NCI-H2081 treated with DMSO at 0.1 percent for 48 hours (cell line): ENCODE results near the gene C19orf47.
"Not testable (repeated sequence)": the region's sequence is repeated elsewhere in the genome, so short reads cannot be mapped to it uniquely, and the experiment has no call there.

ENCODE experiments used
- DNase-seq: peaks from one replicate; lab custom pipeline; 2025; lab: John Stamatoyannopoulos, UW

C19orf47 gene

GRCh38 chr19:40348961-40349507 lies 837 bp upstream of the C19orf47 start:
- DNase-seq, result no peak

GRCh38 chr19:40344422-40344821 lies 3.8 kb downstream of the C19orf47 start:
- DNase-seq, result no peak

- DNase-seq, result no peak
These were observed 5.4 kb downstream of the C19orf47 start for GRCh38 chr19:40342644-40343311.

- DNase-seq, result no peak
These were observed 6.4 kb downstream of the C19orf47 start for GRCh38 chr19:40341601-40342482.

GRCh38 chr19:40339018-40339728 lies 9.0 kb downstream of the C19orf47 start:
- DNase-seq, result no peak

GRCh38 chr19:40337594-40337993 lies 10.6 kb downstream of the C19orf47 start:
- no peak for DNase-seq

DNA sequence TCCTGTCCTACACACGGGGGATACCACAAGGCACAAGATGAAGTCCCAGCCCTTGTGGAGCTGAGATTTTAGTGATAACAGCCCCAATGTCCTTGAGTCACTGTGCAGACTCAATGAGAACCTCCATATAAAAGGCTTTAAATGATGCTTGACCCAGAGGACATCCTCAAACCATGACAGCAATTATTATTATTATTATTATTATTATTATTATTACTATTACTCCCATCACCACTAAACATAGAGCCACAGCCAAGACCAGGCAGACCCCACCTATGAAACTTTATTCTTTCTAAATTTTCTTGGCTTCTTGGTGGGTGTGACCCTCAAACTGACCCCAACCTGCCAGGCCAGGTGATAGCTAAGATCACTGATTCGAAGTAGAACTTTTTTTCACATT lies 11.1 kb downstream of the C19orf47 start:
- DNase-seq, result no peak

DNA sequence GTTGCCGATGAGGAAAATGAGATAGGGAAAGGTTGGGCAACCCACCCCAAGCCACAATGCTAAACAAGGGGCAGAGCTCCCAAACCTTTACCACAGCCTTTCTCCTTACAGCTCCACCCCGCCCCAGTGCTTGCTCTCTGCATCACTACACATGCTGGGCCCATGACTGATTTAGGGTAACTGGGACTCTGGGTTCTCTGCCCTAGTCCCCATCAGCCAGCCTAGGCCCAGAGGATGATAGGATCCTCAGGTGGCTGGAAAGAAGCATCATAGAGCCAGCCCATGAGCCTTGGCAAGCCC lies 11.6 kb downstream of the C19orf47 start:
- DNase-seq, result no peak

DNA sequence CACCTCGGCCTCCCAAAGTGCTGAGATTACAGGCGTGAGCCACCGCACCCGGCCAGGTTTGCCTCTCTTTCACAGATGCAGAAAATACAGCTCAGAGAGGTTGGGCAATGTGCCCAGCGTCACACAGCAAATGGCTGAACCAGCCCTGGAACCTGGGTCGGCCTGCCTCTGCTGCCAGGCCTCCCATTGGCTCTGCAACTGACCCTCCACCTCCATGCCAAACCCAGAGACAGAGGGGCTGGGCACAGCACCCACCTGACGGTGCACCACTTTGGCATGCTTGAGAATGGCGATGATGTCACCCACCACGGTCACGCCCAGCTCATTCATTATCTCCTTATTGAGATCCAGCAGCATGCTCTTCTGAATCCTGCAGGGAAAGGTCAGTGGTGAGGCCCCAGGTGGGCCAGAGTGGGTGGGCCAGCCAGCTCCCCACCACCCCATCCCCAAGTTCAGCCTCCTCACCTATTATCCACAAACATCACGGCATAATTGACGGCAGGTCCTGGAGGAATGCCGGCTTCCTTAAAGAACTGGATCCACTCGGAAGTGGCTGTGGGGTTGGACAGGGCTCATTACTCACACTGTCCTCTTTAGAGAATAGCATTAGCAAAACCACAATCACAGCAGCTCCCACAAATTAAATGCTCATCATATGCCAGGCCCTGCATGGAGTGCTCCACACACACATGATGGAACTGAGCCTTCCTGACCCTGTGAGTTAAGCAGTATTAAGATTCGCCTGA lies 12.2 kb downstream of the C19orf47 start:
- no peak for DNase-seq

- no peak for DNase-seq
These were observed 13.1 kb downstream of the C19orf47 start for GRCh38 chr19:40335101-40335500.

GRCh38 chr19:40333083-40333482 lies 15.1 kb downstream of the C19orf47 start:
- DNase-seq, result not testable (repeated sequence)

DNA sequence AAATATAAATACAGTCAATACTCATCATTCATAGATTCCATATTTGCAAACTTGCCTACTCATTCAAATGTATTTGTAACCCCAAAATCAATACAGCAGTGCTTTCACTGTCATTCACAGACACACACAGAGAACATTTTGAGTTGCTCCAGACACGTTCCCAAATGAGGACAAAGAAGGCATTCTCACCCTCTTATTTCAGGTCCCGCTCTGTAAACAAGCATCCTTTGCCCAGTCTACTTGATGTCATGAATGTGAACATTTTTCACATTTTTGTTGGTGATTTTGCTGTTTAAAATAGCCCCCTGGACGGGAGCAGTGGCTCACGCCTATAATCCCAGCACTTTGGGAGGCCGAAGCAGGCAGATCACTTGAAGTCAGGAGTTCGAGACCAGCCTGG lies 15.5 kb downstream of the C19orf47 start:
- no peak for DNase-seq

DNA sequence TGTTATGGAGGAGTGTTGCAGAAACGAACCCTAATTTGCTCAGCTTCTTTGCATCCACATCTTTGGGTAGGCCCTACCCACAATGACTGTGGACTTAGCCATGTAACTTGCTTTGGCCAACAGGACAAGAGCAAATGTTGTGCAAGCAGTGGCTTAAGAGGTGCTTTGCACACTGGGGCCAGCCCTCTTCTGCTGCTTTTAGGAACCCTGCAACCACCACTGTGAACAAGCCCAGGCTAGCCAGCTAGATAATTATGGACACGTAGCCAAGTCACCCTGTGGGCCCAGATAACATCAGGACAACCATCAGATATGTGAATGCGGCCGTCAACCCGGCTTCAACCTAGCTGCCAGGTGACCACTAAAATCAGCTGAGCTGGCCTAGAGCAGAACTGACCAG lies 17.1 kb downstream of the C19orf47 start:
- no peak for DNase-seq

DNA sequence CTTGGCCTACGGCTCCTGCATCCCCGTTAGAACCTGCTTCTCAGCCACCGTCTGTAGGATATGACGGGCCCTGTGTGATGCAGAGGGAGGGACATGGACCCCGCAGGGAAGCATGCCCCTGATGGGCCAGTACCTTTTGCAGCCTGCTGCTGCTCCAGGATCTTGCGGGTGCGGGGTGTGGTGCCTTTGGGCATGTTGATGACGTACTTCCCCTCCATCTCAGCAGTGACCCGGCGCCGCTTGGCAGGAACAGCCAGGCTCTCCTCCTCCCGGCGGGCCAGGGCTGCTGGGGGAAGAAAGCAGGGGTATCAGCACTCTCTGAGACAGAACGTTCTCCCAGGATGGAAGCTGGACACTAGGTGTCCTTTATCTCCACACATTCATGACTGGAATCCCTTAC lies 22.0 kb downstream of the C19orf47 start:
- no peak for DNase-seq

- no peak for DNase-seq
These were observed 24.5 kb downstream of the C19orf47 start for GRCh38 chr19:40323705-40324104.

- DNase-seq, result no peak
These were observed 25.1 kb downstream of the C19orf47 start for GRCh38 chr19:40322951-40323615.

GRCh38 chr19:40322271-40322610 lies 26.0 kb downstream of the C19orf47 start:
- DNase-seq, result no peak

- DNase-seq, result no peak
These were observed 26.5 kb downstream of the C19orf47 start for GRCh38 chr19:40321566-40322270.

DNA sequence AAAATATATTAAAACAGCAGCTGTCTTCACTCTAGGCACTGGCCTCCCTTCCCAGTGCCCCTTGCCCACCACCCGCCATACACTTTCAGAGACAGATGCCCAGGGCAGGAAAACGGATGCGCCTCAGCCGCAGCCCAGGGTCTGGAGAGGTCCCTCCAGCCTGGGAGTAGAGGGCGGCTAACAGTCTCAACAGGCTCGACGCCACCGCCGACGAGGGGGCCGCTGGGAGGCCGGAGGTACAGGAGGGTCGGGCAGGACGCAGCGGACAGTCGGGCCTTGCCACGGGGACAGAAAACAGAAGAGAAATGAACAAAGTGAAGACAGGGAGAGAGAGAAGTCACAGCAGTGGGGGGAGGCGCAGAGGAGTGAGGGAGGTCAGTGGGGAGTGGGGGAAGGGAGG lies 27.1 kb downstream of the C19orf47 start:
- DNase-seq, result no peak

- no peak for DNase-seq
These were observed 27.6 kb downstream of the C19orf47 start for GRCh38 chr19:40320558-40320935.

DNA sequence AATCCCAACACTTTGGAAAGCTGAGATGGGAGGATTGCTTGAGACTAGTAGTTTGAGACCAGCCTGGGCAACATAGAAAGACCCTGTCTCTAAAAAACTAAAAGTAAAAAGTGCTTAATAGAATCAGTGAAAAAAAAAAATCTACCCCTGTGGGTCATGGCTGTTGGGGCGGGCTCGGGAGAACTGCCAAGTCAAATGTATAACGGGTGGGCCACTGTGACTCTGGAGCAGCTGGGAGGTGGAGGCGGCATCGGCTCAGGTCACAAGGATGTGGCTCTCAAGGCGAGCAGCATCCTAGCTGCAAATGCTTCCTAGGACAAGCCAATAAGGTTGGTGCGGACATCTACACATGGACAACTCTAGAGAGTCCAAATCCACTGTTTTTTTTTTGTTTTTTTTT lies 30.9 kb downstream of the C19orf47 start:
- no peak for DNase-seq
